IPS-20b (cell line): Measurements from ENCODE around the gene CLDN16.

Experiments used
- H3K27ac ChIP-seq: one replicate; pipeline ENCODE4 v1.5.1; 2013; ENCODE audit warnings: low read length
- H3K27me3 ChIP-seq: 2 replicates; pipeline ENCODE4 v1.6.1; 2013; ENCODE audit warnings: mild to moderate bottlenecking, low read length, inconsistent platforms; ENCODE audit not compliant: insufficient read depth
- H3K36me3 ChIP-seq: 2 replicates; pipeline ENCODE4 v1.6.1; 2013; ENCODE audit warnings: low read depth, mild to moderate bottlenecking, inconsistent platforms, low read length, moderate library complexity; ENCODE audit not compliant: insufficient read depth
- H3K4me1 ChIP-seq: 2 replicates; pipeline ENCODE4 v1.6.1; 2013; ENCODE audit warnings: mild to moderate bottlenecking, control low read depth, inconsistent platforms, low read length, moderate library complexity; ENCODE audit not compliant: insufficient read depth
- H3K4me3 ChIP-seq: 2 replicates; pipeline ENCODE4 v1.5.1; 2013; ENCODE audit warnings: mild to moderate bottlenecking, low read length, inconsistent platforms
- H3K9ac ChIP-seq: 2 replicates; pipeline ENCODE4 v1.6.1; 2013; ENCODE audit warnings: low read depth, mild to moderate bottlenecking, inconsistent platforms, low read length, moderate library complexity
- H3K9me3 ChIP-seq: 2 replicates; pipeline ENCODE4 v1.6.1; 2013; ENCODE audit warnings: mild to moderate bottlenecking, low read depth, low read length, inconsistent platforms; ENCODE audit not compliant: insufficient read depth

The CLDN16 gene

GRCh38 chr3:190424478-190425439, 36.8 kb downstream of the CLDN16 start:
- no peak overlapping the region for H3K9ac ChIP-seq
- H3K27me3 ChIP-seq = no peaks in the 10 kb centered on the region
- no peak overlapping the region for H3K27ac ChIP-seq
- no peaks in the 10 kb centered on the region for H3K4me1 ChIP-seq
- H3K9me3 ChIP-seq = no peaks in the 10 kb centered on the region
- no peaks in the 10 kb centered on the region for H3K36me3 ChIP-seq
- H3K4me3 ChIP-seq = no peak overlapping the region

GRCh38 chr3:190425833-190426232, 37.9 kb downstream of the CLDN16 start:
- no peak overlapping the region for H3K27ac ChIP-seq
- H3K36me3 ChIP-seq = no peaks in the 10 kb centered on the region
- H3K4me1 ChIP-seq = no peaks in the 10 kb centered on the region
- H3K9ac ChIP-seq = no peak overlapping the region
- no peak overlapping the region for H3K4me3 ChIP-seq
- H3K9me3 ChIP-seq = no peaks in the 10 kb centered on the region
- no peaks in the 10 kb centered on the region for H3K27me3 ChIP-seq

- H3K4me3 ChIP-seq = no peak overlapping the region
- no peaks in the 10 kb centered on the region for H3K27me3 ChIP-seq
- H3K4me1 ChIP-seq = no peaks in the 10 kb centered on the region
- H3K9ac ChIP-seq = no peak overlapping the region
- H3K9me3 ChIP-seq = no peaks in the 10 kb centered on the region
- H3K27ac ChIP-seq = no peak overlapping the region
- no peaks in the 10 kb centered on the region for H3K36me3 ChIP-seq
Observed at GRCh38 chr3:190426806-190427507, 39.0 kb downstream of the CLDN16 start.

- Histone ChIP-seq H3K9ac (no peak overlapping the region), H3K27ac (no peak overlapping the region), H3K4me1 (no peaks in the 10 kb centered on the region), H3K27me3 (no peaks in the 10 kb centered on the region), H3K36me3 (no peaks in the 10 kb centered on the region), H3K4me3 (no peak overlapping the region), H3K9me3 (no peaks in the 10 kb centered on the region)
Observed at GRCh38 chr3:190429681-190430080, 41.7 kb downstream of the CLDN16 start.

- Histone ChIP-seq H3K36me3 (no peaks in the 10 kb centered on the region), H3K9ac (no peak overlapping the region), H3K4me3 (no peak overlapping the region), H3K4me1 (no peaks in the 10 kb centered on the region), H3K27ac (no peak overlapping the region), H3K9me3 (no peaks in the 10 kb centered on the region), H3K27me3 (no peaks in the 10 kb centered on the region)
Observed at GRCh38 chr3:190430906-190431305, 42.9 kb downstream of the CLDN16 start.

- Histone ChIP-seq H3K4me1 (no peaks in the 10 kb centered on the region), H3K4me3 (no peak overlapping the region), H3K27ac (no peak overlapping the region), H3K9ac (no peak overlapping the region), H3K27me3 (no peaks in the 10 kb centered on the region), H3K9me3 (no peaks in the 10 kb centered on the region), H3K36me3 (no peaks in the 10 kb centered on the region)
Observed at GRCh38 chr3:190432216-190432615, 44.3 kb downstream of the CLDN16 start.

- Histone ChIP-seq H3K9me3 (no peaks in the 10 kb centered on the region), H3K9ac (no peak overlapping the region), H3K27ac (no peak overlapping the region), H3K27me3 (no peaks in the 10 kb centered on the region), H3K4me3 (no peak overlapping the region), H3K4me1 (no peaks in the 10 kb centered on the region), H3K36me3 (no peaks in the 10 kb centered on the region)
Observed at GRCh38 chr3:190433626-190434025, 45.7 kb downstream of the CLDN16 start.

GRCh38 chr3:190435618-190436017, 47.7 kb downstream of the CLDN16 start:
- Histone ChIP-seq H3K27ac (no peak overlapping the region), H3K36me3 (no peaks in the 10 kb centered on the region), H3K4me1 (no peaks in the 10 kb centered on the region), H3K9ac (no peak overlapping the region), H3K9me3 (no peaks in the 10 kb centered on the region), H3K4me3 (no peak overlapping the region), H3K27me3 (no peaks in the 10 kb centered on the region)

GRCh38 chr3:190436331-190436730, 48.4 kb downstream of the CLDN16 start:
- no peaks in the 10 kb centered on the region for H3K4me1 ChIP-seq
- no peaks in the 10 kb centered on the region for H3K36me3 ChIP-seq
- H3K9me3 ChIP-seq = no peaks in the 10 kb centered on the region
- no peak overlapping the region for H3K9ac ChIP-seq
- no peak overlapping the region for H3K4me3 ChIP-seq
- H3K27me3 ChIP-seq = no peaks in the 10 kb centered on the region
- H3K27ac ChIP-seq = no peak overlapping the region

- Histone ChIP-seq H3K27me3 (no peaks in the 10 kb centered on the region), H3K4me3 (no peak overlapping the region)
Observed at GRCh38 chr3:190442240-190442639, 54.3 kb downstream of the CLDN16 start.

GRCh38 chr3:190443257-190443656, 55.3 kb downstream of the CLDN16 start:
- H3K36me3 ChIP-seq = no peaks in the 10 kb centered on the region
- H3K27me3 ChIP-seq = no peaks in the 10 kb centered on the region
- H3K9ac ChIP-seq = no peak overlapping the region
- no peaks in the 10 kb centered on the region for H3K9me3 ChIP-seq
- no peak overlapping the region for H3K4me3 ChIP-seq
- H3K4me1 ChIP-seq = no peaks in the 10 kb centered on the region
- H3K27ac ChIP-seq = no peak overlapping the region

More at GRCh38 chr3:190442240-190442639, 54.3 kb downstream of the CLDN16 start:
- Histone ChIP-seq H3K27ac (no peak overlapping the region), H3K36me3 (no peaks in the 10 kb centered on the region), H3K9me3 (no peaks in the 10 kb centered on the region), H3K9ac (no peak overlapping the region), H3K4me1 (no peaks in the 10 kb centered on the region)

GRCh38 chr3:190444006-190444405, 56.0 kb downstream of the CLDN16 start:
- Histone ChIP-seq H3K36me3 (no peaks in the 10 kb centered on the region), H3K27ac (no peak overlapping the region), H3K4me1 (no peaks in the 10 kb centered on the region), H3K9me3 (no peaks in the 10 kb centered on the region), H3K9ac (no peak overlapping the region), H3K27me3 (no peaks in the 10 kb centered on the region), H3K4me3 (no peak overlapping the region)
